Measurements from ENCODE around the gene GLRX.

DNA sequence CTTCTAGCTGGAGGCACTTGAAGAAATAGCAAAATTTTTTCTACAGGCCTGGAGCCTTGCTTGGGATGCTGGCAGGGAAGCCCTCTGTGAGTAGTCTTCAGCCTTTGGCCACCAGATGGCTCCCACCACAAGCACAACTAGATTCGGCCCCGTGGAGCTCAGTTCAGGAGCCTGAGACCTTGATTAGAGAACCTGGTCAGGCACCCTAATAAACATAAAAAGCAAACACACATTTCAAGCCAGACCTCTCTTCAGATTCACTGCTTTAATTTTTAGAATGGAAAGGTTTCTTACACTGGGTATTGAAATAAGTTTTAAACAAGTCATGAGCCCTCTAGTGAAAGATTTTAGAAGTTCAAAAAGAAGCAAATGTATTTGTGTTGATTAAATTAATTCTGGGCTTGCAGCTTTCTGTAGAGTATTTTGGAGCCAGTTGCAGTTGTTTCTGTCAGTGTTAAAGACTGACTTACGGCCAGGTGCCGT lies 41.4 kb downstream of the GLRX start:
- TF ChIP-seq, protein P1, sequence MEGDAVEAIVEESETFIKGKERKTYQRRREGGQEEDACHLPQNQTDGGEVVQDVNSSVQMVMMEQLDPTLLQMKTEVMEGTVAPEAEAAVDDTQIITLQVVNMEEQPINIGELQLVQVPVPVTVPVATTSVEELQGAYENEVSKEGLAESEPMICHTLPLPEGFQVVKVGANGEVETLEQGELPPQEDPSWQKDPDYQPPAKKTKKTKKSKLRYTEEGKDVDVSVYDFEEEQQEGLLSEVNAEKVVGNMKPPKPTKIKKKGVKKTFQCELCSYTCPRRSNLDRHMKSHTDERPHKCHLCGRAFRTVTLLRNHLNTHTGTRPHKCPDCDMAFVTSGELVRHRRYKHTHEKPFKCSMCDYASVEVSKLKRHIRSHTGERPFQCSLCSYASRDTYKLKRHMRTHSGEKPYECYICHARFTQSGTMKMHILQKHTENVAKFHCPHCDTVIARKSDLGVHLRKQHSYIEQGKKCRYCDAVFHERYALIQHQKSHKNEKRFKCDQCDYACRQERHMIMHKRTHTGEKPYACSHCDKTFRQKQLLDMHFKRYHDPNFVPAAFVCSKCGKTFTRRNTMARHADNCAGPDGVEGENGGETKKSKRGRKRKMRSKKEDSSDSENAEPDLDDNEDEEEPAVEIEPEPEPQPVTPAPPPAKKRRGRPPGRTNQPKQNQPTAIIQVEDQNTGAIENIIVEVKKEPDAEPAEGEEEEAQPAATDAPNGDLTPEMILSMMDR (conservative IDR thresholded peaks at IDR 0.05 in 1 of 2, IDR thresholded peaks at IDR 0.05 in 1 of 2; ENCODE audit: low read depth in 1 of 2, low read length in 2 of 2) = peak; percentile 89 to 95
- no peak for TF ChIP-seq EZH2 (IDR thresholded peaks at IDR 0.05; ENCODE audit: low read length, missing control alignments)
